Hematopoietic multipotent progenitor cell treated with erythropoietin and hydrocortisone succinate and interleukin-3 and kit ligand, for 15 days (in vitro differentiated cells): ENCODE measurements around the gene BSN.

ENCODE experiments used
- DNase-seq: peaks from one replicate; pipeline ENCODE4 v3.0.0-alpha.2; 2015; ENCODE audit warnings: low spot score

BSN gene

DNA sequence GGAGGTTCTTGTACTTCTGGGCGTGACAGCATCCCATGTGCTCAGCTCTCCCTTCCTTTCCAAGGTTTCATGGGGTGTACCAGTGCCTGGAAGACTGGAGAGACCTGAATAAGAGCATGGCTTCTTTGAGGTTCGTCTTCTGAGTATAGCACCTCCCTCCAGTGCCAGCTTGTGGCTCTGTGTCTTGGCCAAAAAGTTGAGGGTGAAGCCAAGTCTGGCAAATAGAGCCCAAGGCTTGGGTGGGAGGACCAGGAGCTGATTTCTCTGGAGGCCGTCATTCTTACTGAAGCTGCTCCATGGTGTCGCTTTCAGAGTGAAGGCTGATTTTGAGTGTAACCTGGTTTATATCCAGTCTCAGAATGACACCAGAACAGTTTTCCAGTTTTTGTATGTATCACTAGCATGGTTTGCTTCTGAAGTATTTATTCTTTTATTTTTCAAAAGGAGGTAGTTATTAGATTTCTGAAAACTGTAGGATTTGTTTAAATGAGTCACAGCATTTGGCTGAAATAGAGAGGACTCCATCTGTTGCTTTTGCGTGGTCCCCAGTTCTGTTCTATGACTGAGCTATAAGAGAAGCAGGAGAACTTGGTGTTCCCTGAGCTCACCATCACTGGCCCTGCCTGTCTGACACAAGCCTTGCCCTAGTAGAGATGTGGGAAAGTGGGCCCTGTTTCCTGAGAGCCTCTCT, 47.2 kb downstream of the BSN start:
- DNase-seq = no peak

DNA sequence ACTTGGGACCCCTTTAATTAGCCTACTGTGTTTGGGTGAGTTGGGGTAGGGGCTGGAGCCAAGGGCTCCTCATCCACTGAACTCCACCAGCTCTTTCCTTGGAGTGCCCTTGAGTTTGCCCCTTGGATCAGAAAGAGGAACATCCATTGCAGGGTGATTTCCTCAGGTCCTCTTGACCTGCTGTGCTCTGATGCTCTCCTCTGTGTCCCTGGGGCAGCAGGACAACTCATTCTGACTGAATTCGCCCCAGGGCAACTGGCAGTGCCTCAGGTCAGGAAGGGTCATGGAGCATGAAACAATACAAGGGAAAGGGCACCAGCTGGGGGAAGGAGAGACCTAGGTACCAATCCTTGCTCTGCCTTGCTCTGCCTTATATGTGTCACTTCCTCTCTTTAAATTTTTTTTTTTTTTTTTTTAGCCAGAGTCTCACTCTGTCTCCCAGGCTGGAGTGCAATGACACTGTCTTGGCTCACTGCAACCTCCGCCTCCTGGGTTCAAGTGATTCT, 47.8 kb downstream of the BSN start:
- no peak for DNase-seq

DNA sequence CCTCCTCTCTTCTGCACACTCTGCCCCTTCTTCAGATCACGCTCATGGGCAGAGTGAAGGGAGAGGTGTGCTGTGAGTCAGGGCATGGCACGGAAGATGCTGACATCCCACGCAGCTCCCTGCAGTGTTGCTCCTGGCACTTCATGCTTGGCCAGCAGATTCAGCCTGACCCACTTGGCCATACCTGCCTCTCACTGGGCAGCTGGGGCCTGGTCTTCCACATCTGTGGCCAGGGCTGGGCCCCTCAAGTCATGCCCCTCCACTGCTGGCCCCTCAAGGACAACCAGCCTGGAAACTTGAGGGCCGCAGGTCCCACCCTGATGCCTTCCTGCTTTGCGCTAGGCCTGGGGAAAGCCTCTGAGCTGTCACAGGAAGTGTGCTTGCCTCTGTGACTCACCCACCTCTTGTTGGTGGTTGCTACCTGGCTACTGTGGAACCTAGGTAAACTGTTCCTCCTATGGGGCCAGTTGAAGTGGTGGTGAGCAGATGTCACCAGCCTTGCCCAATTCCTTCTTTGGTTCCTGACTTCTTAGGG, 48.7 kb downstream of the BSN start:
- no peak for DNase-seq

DNA sequence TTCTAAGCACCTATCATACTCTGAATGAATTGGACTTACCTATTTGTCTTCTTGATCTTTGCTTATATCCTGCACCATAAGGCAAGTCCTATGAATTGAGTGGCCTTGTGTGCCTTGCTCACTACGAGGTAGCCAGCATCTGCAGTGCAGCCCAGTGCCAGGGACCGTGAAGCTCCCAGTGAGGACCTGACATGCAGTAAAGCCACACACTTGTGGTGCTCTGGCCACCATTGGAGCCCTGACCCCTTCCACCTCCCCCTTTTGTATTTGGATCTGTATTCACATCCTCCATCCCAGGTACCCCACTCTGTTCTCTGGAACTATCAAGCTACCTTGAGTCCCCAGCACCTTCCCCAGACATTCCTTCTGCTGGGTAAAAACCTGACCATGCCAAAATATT, 52.1 kb downstream of the BSN start:
- DNase-seq = no peak

DNA sequence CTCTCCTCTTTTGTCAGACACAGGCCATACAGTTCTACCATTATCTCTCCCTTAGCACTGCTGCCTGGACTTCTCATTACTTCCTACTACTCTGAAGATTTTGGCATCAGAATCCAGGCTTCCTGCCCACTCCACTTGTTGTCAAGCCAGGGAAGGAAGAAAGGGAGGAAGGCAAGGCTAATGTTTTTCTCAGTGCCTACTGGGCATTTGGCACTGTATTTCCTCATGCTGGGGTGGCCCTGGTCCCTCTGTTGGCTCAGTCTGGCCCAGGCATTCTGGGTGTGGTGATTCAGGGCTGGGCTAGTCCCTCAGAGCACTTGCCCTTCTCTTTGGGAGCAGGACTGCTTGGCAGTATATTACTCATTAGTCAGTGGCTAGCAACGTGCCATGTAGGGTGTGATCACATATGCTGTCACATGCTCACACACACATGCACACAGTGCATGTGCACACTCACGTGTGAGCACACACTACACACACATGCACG, 52.9 kb downstream of the BSN start:
- DNase-seq = no peak

DNA sequence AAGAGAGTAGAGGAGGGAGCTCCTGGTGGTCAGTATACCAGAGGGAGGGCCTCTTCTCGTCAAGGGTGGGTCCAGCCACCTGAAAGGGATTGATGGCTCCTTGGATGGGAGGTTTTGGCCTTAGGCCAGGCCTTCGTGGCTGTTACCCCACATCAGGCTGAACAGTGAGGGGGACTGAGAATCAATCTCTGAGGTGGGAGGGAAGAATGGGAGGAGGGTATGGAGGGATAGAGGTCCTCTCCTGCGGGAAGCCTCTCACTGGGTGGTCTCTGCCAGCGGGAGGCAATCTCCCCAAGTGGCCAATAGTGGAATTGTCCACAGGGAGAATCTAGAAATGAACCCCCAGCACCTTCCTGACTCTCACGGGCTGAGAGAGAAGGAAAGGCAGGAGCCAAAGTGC, 53.5 kb downstream of the BSN start:
- DNase-seq = no peak

DNA sequence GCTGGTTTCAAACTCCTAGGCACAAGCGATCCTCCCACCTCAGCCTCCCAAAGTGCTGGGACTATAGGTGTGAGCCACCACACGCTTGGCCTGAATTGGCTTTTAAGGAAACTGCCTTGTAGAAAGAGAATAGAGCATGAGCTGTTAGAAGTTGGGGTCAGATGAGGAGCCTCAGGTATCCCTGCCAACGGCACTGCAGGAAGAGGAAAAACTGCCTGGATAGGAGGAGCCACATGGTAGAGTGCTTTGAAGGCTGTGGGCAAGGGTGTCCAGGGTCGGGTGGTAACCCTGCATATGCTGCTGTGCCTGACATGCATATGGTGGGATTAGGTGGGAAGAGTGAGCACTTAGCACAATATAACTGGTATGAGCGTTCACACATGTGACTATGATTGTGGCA, 55.0 kb downstream of the BSN start:
- DNase-seq = no peak

DNA sequence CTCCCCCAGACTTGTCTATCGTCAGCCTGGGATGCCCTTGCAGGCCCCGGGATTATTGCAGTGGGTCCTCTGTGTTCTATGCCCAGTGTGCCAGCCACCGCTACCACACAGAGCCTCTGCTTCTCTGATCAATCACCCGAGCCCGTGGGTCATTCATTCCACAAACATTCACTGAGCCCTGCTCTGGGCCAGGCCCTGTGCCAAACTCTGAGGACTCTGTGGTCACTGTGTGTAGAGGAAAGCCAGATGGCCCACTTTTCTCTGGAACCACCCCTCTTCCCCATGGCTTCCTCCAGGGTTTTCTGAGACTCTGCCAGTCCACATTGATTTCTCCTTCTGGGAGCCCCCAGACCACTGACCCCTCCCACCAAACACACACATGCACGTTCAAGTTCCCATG, 55.5 kb downstream of the BSN start:
- DNase-seq = no peak

DNA sequence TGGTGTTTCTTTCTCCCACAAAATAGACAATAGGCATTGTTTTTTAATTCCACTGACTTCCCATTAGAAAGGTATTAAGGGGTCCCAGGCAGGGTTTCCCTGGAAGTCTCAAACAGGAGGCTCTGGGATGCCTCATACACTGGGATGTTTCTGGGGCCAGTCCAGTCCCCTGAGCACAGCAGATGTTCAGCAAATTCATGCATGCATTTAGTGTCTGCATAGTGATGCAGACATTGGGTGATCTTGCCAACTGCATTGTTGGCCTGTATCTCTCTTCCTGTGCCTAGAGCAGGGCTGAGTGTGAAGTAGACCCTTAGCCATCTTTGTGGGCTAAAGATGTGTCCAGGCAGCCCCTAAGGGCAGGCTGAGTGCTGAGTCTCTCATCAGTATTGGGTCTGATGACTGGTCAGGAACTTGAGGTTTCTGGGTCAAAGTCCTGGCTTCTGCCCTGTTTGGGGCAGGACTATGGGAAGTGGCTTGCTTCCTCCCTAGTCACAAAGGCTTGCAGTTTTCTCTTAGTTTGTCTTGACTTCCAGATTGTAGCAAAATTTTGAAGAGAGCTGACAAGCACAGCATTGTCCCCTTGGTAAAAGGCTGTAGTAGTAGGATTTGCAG, 56.5 kb downstream of the BSN start:
- DNase-seq = no peak

DNA sequence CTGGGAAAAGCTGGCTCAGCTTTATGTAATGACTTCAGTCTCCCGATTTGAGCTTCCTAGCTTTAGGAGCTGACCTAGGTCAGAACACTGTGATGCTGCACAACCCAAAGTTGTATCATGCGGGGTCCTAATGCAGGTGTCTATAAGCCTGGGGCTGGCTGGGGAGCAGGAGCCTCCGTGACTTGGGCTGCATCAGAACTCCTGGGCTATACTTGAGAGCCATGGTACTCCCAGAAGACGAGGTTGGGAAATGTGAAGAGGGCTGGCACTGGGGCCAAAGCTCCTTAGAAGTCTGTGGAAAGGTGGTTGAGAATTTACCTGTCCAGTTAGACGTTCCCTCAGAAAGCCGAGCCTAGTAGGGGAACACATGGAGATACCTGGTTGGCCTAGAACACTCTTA, 57.0 kb downstream of the BSN start:
- DNase-seq = no peak

DNA sequence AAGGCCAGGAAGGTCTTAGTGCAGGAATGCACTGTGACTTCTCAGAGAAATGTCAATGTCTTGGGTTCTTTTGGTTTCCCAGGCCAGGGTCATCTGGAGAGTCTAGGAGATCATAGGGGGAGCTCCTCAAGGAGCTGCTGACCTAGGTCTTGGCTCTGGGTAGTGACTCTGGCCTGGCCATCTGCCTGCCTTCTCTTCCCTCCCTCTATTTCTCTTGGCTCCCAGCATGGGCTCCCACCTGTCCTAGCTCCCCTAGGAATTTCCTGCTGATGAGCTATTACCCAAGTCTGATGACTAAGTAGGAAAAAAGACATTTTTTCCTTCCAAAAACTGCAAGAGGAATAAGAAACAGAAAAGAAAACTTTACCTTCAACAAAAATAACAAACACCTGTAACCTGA, 57.4 kb downstream of the BSN start:
- no peak for DNase-seq

DNA sequence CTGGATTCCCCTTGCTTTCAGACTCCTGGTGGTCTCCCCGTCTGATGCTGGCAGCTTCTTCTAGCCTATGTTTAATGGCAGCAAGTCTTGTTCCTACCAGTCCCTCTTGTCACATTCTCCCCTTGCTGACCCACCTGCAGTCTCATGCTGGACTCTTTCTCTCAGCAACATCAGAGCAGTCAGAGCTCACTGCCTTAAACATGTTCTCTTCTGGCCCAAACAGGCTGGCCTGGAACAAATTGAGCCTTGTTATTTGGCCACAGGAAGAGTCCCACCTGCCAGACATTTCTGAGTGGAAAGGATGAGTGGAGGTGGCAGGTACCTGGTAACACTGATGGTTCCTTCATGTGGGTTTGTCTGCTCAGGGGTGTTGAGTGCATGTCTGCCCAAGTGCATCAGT, 60.7 kb downstream of the BSN start:
- DNase-seq = no peak

DNA sequence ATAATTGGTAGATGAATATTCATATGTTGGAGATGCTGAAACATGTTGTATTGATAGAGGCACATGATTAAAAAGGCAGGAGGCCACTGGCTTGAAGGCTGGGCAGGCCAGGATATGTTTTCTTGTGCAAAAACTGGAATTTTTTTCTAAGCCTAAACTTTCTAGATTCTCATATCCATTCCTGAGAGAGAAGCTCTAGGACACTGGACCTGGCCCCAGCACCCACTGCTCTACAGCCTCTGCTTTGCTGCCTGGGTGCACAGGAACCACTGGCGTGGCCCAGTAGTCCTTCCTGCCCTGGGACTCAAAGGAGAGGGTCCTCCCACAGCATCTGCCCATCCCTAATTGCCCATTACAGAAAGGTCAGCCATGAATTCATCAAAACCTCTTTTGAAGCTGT, 61.8 kb downstream of the BSN start:
- no peak for DNase-seq

DNA sequence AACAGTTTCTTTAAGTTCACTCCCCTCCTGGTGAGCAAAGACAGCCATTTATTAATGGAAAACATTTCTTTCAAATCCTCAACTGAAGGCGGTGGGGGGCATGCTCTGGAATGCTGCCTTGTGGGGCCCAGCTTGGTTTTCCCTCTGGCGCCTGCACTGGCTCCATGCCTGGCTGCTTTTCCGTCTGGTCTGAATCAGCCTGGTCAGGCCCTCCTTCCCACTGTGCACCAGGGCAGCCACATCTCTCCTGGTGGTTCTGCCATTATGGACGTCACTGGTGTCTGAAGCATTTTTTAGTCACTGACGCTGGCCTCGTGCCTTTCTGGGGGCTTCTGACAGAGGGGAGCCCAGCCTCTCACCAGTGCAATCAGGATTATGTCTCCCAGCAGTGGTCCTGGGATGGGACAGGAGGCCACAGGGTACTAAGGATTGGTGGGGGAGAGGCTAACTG, 62.2 kb downstream of the BSN start:
- DNase-seq = no peak

DNA sequence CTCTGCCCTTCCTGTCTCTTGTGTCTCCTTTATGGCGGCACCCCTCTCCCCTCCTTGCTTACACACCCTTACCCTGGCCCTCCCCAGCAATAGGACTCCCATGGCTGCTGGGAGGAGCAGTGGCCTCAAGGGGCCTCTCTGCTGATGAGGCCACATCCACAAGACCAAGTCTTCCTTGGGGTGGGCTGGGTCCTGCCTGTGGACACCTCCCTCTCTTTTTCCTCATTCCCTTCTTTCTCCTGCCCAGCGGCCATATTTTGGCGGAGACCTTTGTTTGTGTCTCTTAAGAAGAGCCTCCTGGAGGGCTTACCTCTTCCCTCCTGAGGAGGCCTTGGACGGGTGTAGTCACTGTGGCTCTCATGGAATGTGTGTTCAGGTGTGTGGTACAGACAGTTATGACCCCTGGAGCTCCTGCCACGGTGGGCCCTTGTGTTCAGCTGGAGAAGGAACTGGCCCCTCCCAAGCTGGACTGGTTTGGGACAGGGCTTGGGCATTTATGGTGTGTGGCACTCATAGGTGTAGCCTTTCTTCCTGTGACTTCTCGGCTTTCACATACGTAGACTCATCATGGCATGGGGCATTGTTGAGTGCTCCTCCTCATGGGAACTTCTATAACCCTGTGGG, 63.2 kb downstream of the BSN start:
- DNase-seq = no peak

DNA sequence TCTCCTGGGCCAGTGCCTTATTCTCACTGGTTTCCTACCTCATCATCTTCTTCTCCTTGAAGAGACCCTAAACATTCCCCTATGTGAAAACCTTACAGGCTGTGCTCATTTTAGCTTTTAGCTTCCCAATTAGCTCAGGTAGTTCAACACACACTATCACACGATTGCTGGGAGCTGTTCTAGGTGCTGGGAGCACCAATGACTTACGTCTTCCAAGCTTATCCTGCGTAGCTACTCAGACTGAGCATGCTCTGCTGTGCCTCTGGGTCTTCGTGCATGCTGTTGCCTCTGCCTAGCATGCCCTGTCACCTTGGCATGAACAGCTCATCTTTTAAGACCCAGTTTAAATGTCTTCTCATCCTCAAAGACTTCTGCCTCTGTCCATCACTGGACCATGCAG, 64.1 kb downstream of the BSN start:
- no peak for DNase-seq

DNA sequence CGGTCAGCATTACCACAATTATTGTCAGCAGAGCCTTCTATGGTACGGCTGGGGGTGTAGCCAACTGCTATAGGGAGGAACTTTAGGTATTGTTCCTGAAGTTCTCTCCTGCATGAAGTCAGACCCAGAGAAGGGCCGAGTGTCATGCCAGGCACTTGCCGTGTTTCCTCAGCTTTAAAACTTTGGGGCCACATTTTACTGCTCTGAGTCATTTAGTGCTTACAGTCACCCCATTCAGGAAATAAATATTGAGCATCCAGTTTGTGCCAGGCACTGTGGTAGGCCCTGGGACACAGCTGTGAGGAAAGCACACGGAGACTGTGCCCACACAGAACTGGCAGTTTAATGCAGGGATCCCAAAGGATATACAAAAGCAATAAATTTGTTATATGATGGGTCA, 65.4 kb downstream of the BSN start:
- no peak for DNase-seq

DNA sequence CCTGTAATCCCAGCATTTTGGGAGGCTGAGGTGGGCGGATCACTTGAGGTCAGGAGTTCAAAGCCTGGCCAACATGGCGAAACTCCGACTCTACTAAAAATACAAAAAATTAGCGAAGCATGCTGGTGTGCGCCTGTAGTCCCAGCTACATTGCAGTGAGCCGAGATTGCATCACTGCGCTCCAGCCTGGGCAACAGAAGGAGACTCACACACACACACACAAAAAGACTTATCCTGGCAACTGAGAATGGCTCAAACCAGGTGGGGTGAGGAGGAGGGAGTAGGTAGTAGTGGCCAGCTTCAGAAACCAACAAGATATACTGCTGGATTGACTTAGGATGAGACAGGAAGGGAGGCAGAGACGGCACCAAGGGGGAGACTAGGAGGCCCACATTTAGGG, 66.5 kb downstream of the BSN start:
- DNase-seq = no peak

DNA sequence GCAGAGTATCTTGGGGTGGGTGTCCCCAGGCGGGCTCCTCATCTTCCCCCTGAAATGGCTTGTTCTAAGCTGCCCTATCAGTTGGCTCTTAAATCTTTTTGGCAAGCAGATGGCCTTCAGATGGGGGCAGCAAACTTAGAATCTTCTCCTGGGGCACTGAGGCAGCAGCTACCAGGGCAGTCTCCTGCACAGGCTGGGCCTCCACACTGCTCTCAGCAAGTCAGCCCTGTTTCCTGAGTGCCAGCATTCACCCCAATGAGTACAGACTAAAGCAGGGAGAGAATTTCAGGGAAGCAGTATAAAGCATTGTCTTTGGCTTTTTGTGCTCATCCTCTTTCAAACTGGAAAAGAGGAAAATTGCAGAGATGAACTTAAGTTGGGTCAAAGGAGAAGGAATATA, 68.8 kb downstream of the BSN start:
- no peak for DNase-seq

DNA sequence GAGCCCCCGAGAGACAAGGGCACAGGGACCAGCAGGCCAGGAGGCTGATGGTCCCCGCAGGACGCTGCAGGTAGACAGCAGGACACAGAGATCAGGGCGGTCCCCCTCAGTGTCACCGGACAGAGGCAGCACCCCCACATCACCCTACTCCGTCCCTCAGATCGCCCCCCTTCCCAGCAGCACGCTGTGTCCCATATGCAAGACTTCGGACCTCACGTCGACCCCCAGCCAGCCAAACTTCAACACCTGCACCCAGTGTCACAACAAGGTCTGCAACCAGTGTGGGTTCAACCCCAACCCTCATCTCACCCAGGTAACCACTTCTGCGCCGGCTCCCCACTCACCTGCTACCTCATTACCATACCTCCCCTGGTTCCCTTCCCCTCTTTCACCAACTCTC, 70.8 kb downstream of the BSN start:
- no peak for DNase-seq

DNA sequence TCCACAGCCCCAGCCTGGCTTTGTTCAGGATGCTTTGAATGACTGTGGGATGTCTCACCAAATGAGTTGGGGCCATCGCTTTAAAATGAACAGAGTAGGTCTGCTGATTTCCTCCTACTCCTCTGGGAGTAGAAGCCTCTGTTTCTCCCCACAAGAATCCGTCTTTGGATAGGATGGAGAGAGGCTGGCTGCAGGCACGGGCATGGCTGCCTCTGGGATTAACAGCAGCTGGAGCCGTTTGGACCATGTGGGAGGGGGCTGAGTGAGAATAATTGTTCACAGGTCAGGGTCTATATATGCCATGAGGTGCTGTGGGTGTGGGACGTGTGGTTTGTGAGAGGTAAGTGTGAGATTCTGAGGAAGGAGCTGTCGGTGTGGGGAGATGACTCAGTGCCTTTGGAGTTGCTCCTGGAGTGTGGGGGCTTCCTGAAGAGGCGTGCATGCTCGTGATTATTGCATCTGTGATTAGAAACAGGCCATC, 71.9 kb downstream of the BSN start:
- DNase-seq = no peak

DNA sequence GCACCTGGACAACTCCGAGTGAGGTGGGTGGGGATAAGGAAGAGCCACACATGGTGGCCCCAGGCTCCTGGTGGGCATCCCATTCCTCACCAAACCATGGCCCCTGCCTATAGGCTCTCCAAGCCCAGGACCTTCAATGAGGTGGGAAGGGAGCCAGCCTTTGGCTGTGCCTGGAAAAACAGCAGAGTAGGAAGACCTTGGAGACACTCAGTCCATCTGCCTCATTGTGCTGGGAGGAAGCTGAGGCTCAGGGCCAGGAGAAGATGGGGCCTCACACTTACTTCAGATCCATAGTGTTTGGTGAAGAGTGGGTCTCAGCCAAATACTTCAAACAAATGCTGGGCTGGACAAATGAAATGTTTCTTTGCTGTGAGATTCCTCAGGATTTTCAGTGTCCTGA, 72.5 kb downstream of the BSN start:
- DNase-seq = no peak

DNA sequence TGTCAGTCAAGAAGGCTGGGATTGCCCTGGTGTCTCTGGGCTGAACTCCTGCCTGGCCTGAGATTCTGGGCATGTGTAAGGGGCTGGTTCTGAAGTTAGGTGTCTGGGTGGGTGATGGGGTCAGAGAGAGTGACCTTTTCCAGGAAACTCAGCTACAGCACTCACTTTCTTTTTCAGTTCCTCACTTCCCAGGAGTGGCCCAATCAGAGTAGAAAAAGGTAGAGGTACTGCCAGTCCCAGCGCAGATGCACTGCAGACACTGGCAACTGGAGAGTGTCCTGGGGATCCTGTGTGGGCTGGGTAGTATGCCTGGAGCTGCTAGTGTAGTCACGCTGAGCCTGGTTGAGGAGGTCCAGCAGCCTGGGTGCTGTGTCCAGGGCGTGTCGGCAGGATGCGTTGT, 73.4 kb downstream of the BSN start:
- no peak for DNase-seq
